Kidney (tissue), 14 donors: ENCODE data around the gene LRRIQ4. TPM values are rescaled to one million over a fixed set of nuclear protein-coding genes. Genes with fewer than 3 reads are reported as not detected.

Source experiments
- DNase-seq, 5 donors: peaks; one replicate each; pipeline ENCODE4 v3.0.0-alpha.2; 2013 to 2020
- FAIRE-seq: peaks from 2 replicates; lab custom pipeline; 2012; peaks lifted over from hg19 to GRCh38; lab: Jason Lieb, UNC
- H3K27ac ChIP-seq, 2 donors: one replicate each; pipeline ENCODE4 v1.7.0; 2013; ENCODE audit warnings: low read depth in 2 of 2, low read length in 2 of 2, inconsistent platforms in 1 of 2
- H3K27me3 ChIP-seq: one replicate; pipeline ENCODE4 v1.7.1; 2013; ENCODE audit warnings: low read length, inconsistent platforms; ENCODE audit not compliant: control insufficient read depth, insufficient read depth
- H3K36me3 ChIP-seq, 3 donors: one replicate each; pipeline versions ENCODE4 v1.7.0 to v1.7.1; 2013; ENCODE audit warnings: low read length in 3 of 3, control low read depth in 1 of 3, inconsistent platforms in 1 of 3; ENCODE audit not compliant: insufficient read depth in 3 of 3, control insufficient read depth in 2 of 3
- H3K4me1 ChIP-seq, 3 donors: one replicate each; pipeline versions ENCODE4 v1.7.0 to v1.7.1; 2013; ENCODE audit warnings: low read length in 3 of 3, inconsistent platforms in 1 of 3, low read depth in 1 of 3; ENCODE audit not compliant: control insufficient read depth in 2 of 3, insufficient read depth in 2 of 3
- H3K4me3 ChIP-seq, 3 donors: one replicate each; pipeline versions ENCODE4 v1.7.0 to v1.8.1; 2013; ENCODE audit warnings: low read length in 3 of 3, control low read depth in 1 of 3, inconsistent platforms in 1 of 3
- H3K9ac ChIP-seq, 3 donors: one replicate each; pipeline versions ENCODE4 v1.7.0 to v1.7.1; 2013; ENCODE audit warnings: low read length in 3 of 3, control low read depth in 1 of 3, inconsistent platforms in 1 of 3
- H3K9me3 ChIP-seq, 3 donors: one replicate each; pipeline versions ENCODE4 v1.7.0 to v1.7.1; 2013; ENCODE audit warnings: low read length in 3 of 3, control low read depth in 1 of 3, inconsistent platforms in 1 of 3; ENCODE audit not compliant: control insufficient read depth in 2 of 3, insufficient read depth in 1 of 3
- CTCF ChIP-seq: IDR thresholded peaks from 3 replicates; pipeline ENCODE4 v1.5.1; 2012; ENCODE audit warnings: mild to moderate bottlenecking, moderate library complexity, borderline replicate concordance; ENCODE audit not compliant: insufficient read depth; ENCODE audit errors: extremely low read depth
- intact Hi-C: fragments of 100-400 bp; cut with DNase I; formaldehyde crosslinking; loops from one replicate; pipeline ENCODE4 v1.11.1; 2022
- polyA plus RNA-seq: library from polyadenylated mRNA; stranded (reverse); fragments of 350-450 nt; fragmentation: Illumina TruSeq; extraction: RNeasy Lipid Tissue Mini Kit (QIAGEN cat#74804); gene quantifications from one replicate; pipeline ENCODE4 v1.2.3, GENCODE V29; 2014; ENCODE audit warnings: low read depth, low replicate concordance; ENCODE audit not compliant: insufficient read depth
- total RNA-seq: library from RNA; stranded (reverse); fragmentation: NEBNext Ultra II Directional; extraction: Animal tissue kit (Norgen Biotek cat#: 25700); gene quantifications from one replicate; pipeline ENCODE4 v1.2.1, GENCODE V29; 2021
- donor health status: control.
- donor health status: control.
- donor health status: control.
- donor health status: control.
- donor health status: control.
- donor health status: DM: yes; HTN: yes; CAD: no.
- donor health status: Normal renal cell carcinoma (clear cell type).

Gene LRRIQ4
- total and polyA plus RNA-seq, 2 donors from 2014 or later, result not detected

GRCh38 chr3:169886671-169887070 lies 74.0 kb downstream of the LRRIQ4 start:
- DNase-seq (peak in 1 of 5 donors; percentile 80), FAIRE-seq (no peak)
- H3K36me3 ChIP-seq, result no peaks in the 10 kb centered on the region
- no peak overlapping the region for H3K27ac ChIP-seq
- no peak for TF ChIP-seq CTCF
- no peak overlapping the region for H3K4me3 ChIP-seq
- no peak overlapping the region for H3K9ac ChIP-seq
- no peaks in the 10 kb centered on the region for H3K27me3 ChIP-seq
- H3K9me3 ChIP-seq, result no peaks in the 10 kb centered on the region
- no peaks in the 10 kb centered on the region for H3K4me1 ChIP-seq
- intact Hi-C loops, result no loop called here

Other genes with a start within 250 kb of the LRRIQ4 start
- 148 TPM for gene MECOM, start 149.2 kb upstream of the LRRIQ4 start, total RNA-seq
- gene MECOM, start 149.2 kb upstream of the LRRIQ4 start, polyA plus RNA-seq, result 36.0 TPM
- 2.1 TPM for gene TERC, start 47.8 kb upstream of the LRRIQ4 start, total RNA-seq
- not detected for gene TERC, start 47.8 kb upstream of the LRRIQ4 start, polyA plus RNA-seq
- gene ACTRT3, start 43.3 kb upstream of the LRRIQ4 start, total RNA-seq, result 2.9 TPM
- 4.5 TPM for gene ACTRT3, start 43.3 kb upstream of the LRRIQ4 start, polyA plus RNA-seq
- 14.7 TPM for gene MYNN, start 39.5 kb upstream of the LRRIQ4 start, total RNA-seq
- gene MYNN, start 39.5 kb upstream of the LRRIQ4 start, polyA plus RNA-seq, result 9.6 TPM
- gene LRRC34, start within 50 bp of the LRRIQ4 start, total RNA-seq, result 4.0 TPM
- gene LRRC34, start within 50 bp of the LRRIQ4 start, polyA plus RNA-seq, result 5.7 TPM
- 0.76 TPM for gene LRRC31, start 57.1 kb downstream of the LRRIQ4 start, total RNA-seq
- gene LRRC31, start 57.1 kb downstream of the LRRIQ4 start, polyA plus RNA-seq, result not detected
- gene SAMD7, start 98.7 kb downstream of the LRRIQ4 start, total RNA-seq, result not detected
- gene SAMD7, start 98.7 kb downstream of the LRRIQ4 start, polyA plus RNA-seq, result not detected
- gene SEC62, start 153.9 kb downstream of the LRRIQ4 start, total RNA-seq, result 139 TPM
- gene SEC62, start 153.9 kb downstream of the LRRIQ4 start, polyA plus RNA-seq, result 131 TPM
- gene GPR160, start 225.1 kb downstream of the LRRIQ4 start, total RNA-seq, result 24.9 TPM
- 23.7 TPM for gene GPR160, start 225.1 kb downstream of the LRRIQ4 start, polyA plus RNA-seq